HG03139 (cell line): ENCODE data around the gene FAM177B.

ENCODE experiments used
- ATAC-seq: cut with Tn5 transposase; IDR thresholded peaks from one replicate; pipeline ENCODE4 v1.9.1; 2021; ENCODE audit not compliant: unreplicated experiment

The FAM177B gene

DNA sequence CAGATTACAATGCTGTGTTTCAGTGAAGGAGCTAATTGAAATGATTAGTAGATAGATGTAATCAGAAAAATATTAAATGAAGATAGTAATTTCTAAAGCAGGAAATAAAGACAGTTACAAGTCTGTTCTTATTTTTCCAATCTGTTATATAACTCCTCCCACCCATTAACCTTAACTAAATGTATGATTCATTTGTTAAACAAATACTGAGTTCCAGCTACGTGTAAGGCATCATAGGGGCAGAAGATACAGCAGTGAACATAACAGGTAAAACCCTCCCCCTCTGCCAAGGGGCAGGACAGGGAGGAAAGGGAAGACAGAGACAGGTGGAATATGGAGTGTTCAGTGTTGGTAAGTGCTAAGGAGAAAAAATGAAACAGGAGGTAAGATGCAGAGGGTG is at the start of gene FAM177B:
Gene FAM177B (plus strand): TSS at position 231 of the 400 bp plus-strand sequence. CDS start 9,344 bp downstream, outside the sequence.
- no peak for ATAC-seq

- ATAC-seq, result no peak
Measured at GRCh38 chr1:222691016-222691415, 46.0 kb upstream of the FAM177B start.

DNA sequence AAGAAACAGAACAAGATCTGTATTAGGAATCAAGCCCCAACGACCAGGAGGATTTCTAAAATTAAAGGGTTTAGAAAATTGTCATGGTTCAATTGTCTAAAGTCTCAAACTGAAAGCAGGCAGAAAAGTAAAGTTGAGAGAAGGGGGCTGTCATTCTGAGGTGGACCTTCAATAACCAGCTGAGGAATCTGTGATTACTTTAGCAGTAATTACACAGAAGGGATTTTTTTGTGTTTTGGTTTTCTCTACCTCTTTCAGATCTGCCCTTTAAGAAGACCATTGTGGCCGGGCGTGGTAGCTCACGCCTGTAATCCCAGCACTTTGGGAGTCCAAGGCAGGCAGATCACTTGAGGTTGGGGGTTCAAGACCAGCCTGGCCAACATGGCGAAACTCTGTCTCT is 42.1 kb upstream of the FAM177B start:
- ATAC-seq, result no peak

GRCh38 chr1:222696741-222697140 is 40.3 kb upstream of the FAM177B start:
- ATAC-seq, result no peak

DNA sequence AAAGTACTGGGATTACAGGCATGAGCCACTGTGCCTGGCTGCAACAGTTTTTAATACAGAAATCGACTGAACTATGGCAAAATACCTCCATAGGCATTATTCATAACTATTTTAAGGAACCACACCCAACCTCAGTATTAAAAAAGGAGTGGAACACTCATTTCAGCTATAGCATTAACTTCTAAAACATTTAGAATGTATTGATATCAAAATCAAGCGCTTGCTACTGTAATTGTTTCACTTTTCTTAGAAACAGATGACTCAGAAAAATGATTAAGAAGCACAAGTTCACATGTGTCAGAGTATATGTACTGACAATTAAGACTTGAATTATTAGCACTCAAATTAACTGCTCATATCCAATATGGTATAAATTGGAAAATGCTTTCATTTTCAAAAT is 39.8 kb upstream of the FAM177B start:
- no peak for ATAC-seq

DNA sequence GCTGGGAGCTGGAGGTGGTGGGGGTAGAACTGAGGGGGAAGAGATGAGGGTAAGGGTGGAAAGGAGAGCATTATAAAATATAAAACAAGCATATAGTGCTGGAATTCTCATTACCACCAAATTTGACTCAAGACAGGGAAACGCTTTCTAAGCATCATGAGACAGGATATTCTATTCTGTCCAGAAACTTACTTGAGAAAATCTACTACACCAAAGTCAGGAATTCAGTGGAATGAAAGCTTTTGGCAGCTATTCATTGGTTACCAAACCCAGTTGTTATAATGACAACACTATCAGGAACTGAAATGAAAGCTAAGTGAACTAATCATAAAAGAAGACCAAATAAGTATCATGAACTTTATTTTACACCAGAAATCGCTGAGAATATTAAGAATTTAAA is 39.2 kb upstream of the FAM177B start:
- ATAC-seq, result no peak

DNA sequence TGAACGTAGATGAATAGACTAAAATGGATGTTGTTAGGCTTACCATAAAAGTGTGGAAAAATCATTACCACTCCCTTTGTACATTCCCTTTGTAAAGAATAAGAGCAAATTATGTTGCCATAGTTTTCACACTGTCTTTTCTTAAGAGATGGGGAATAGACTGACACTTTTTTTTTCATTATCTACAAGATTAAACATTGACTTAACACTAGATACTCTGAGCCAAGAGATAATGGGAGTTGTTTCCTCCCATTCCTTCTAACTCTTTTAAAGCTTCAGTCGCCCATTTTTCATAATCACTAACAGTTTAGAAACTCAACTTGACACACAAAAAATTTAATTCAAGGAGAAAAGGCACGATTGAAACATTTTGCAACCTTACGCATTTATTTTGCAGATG is 34.8 kb upstream of the FAM177B start:
- ATAC-seq, result no peak

DNA sequence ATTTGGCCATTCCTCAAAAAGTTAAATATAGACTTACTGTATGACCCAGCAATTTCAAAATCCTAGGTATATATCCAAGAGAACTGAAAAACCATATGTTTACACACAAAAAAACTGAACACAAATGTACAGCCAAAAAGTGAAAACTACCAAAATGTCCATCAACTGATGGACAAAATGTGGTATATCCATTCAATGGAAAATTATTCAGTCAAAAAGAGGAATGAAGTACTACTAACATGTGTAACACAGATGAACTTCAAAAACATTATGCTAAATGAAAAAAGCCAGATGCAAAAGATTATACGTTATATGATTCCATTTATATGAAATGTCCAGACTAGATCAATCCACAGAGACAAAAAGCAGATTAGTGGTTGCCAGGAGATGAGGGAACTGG is 32.7 kb upstream of the FAM177B start:
- no peak for ATAC-seq

DNA sequence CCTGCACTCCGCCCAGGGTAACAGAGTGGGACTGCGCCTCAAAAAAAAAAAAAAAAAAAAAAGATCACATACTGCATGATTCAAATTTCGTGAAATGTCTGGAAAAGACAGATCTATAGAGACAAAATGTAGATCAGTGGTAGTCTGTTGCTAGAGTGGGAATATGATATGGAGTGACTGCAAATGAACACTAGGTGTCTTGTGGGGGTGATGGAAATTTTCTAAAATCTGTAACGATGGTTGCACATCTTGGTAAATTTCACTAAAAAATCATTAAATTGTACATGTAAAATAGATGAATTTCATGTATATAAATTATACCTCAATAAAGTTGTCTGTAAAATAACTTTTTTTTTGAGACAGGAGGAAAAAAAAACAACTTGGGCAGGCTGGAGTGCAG is 30.2 kb upstream of the FAM177B start:
- no peak for ATAC-seq

DNA sequence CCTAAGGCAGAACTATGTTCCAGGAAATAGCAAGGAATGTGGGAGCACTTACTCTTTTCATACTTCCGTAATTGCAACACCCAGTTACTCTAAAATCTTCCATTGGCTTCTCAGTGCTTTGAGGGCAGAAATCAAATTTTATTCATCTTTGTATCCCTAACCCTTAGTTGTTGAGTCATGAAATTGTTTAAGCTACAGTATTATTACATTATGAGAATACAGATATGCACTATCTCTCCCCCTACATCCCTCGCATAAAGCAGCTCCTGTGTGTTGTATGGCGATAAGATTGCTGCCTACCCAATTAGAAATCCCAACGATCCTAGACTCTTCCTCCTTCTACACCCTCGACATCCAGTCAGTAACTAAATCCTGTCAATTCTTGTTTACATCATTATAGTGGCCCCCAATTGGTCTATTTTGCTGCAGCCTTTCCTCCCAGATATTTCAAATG is 27.3 kb upstream of the FAM177B start:
- no peak for ATAC-seq

DNA sequence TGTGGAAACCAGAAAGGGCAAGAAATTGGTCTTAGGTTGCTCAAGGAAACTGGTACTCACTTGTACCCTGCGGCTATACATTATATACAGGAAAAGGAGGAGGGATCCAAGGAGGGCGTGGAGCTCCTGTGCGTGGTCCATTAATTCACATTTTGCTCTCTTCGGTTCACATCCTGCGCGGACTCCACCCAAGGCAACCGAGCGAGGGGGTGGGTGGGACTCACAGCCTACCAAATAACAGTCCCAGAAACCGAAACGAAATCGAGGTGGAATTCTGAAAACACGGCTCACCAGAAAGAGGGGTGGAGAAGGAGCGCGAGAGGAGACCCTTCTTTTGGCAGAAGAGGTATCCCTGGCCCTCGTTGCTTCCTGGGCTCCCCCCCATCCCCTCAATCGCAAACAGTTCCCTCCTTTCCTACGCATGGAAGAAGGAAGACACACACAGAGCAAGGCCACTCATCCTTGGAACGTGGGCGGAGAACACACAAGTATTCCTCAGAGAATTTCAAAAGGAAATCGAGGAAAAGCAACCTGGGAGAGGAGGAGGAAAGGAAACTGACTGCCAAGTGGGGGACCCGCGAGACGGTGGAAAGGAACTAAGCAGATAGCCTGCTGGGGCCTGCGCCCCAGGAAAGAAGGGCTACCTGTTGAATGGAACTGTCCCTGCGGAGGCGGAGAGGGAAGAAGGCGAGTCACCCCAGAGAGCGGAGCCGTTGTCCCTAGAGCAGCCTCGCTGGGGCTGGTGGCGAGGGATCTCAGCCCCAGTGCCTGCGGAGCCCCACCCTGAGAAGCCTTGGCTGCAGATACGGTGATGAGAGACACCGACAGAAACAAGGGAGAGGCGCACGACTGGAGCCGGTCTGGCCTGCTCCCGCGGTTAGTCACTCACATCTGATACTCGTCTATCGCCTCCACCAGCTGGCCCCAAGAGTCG is 25.4 kb upstream of the FAM177B start:
- peak; percentile 34 for ATAC-seq

DNA sequence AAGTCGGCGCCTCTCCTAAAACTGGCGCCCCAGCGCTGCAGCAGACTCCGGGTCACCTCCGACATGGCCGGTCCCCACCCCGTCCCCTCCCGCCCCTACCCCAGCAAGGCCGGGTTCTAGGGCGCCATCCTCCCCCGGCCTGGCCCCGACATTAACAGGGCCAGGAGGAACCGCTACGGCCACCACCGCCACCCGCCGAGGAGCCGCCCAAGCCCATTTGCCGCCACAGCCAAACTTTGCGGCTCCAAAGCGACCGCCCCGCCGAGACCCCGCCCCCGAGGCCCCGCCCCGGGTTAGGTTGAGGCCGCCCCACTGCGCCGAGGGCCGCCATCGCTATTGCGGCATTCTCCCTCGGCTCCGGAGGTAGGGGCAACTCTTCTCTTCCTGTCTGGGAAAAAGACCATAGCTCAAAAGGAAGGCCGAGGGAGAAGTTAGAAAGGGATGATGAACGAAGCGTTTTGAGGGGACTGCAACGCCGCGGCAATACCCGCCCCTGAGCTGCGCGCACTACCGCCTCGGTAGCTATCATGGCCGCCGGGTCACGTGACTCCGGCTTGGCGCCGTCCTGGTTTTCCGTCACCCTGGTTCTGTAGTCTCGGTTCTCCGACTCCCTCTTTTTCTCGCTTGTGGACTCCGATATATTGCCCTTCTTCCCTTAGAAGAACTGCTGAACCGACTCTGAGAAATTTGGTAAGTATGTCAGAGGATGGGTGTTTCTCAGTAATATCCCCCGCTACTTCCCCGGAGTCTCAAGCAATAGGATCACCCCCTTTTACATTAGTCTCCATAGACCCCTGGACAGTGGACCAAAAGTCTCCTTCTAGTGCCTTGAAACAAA is 24.5 kb upstream of the FAM177B start, which contains the start of the genes AIDA and BROX:
Gene AIDA (minus strand): TSS at position 239 of the 838 bp plus-strand sequence. CDS start 174 bp downstream, at position 65.
Gene BROX (plus strand): TSS at position 312 of the 838 bp plus-strand sequence. CDS start 3,136 bp downstream, outside the sequence.
- peak; percentile 75 for ATAC-seq

DNA sequence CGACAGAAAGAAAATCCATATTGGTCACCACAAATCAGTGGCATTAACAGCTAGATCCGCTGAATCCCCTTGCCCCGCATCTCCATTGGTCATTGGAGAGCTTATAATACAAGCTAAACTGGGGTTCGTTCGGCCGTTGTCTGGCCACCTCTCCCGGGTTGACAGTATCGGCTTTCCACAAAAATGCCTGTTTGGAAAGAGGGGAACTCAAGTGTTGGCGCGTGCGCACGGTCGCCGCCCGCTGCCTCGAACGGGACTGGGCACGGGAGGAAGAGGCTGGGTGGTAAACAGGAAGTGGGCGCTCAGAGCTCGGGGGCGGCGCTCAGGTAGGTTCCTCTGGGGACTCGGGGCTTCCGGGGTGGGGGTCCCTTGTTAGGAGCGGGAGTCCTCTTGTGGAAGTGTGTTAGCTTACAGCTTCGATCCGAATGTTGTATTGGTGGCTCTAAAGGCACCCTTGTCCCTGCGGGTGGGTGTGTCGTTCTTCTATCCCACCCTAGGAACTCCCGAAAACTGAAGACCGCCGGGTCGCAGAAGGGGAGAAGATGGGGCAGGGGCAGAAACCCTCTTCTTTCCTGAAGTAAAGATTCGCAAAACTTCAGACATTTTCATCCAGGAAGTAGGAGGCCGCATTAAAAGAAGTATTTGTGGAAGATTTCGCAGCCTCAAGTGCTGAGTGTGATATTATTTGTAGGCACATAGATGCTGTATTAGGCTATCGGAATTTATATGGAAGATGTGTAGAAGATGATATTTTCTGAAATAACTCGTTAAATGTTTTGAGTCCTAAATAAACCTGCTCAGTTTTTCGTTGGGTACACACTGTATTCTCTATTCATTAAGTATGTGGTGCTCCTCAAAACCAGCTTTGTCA is 23.7 kb upstream of the FAM177B start:
- peak; percentile 59 for ATAC-seq

DNA sequence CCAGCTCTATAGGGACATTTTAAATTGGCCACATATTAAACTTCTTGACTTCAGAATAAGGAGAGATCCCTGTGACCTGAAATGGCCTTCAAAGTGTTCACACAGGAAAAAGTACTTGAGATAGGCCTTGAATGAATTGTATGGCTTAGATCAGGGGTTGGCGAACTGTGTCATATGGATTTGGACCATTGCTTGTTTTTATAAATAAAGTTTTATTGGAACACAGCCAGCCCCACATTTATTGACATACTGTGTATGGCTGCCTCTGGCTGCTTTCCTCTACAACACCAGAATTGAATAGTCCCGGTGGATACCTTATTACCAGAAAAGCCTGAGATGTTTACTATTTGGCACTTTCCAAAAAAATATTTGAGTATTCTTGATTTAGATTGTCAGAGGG is 20.6 kb upstream of the FAM177B start:
- no peak for ATAC-seq

- ATAC-seq, result no peak
Measured at GRCh38 chr1:222728746-222729145, 8.3 kb upstream of the FAM177B start.

DNA sequence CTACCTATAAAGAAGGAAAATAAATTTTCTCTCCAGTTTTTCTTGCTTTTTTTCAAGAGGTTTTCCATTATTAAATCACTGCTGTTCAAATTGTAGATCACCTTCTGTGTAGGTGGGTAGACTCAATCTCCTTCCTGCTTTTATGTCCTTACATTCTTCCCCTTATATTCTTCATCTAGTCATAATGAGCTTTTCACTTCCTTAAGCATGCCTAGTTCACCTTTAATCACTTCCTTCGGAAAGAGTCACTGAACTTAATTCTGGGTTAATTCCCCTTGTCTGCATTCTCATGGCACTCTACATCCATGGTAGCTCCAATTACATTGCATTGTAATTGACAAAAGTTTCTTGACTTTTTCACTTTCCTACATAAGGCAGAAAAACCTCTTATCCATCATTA is 6.1 kb upstream of the FAM177B start:
- ATAC-seq, result no peak

DNA sequence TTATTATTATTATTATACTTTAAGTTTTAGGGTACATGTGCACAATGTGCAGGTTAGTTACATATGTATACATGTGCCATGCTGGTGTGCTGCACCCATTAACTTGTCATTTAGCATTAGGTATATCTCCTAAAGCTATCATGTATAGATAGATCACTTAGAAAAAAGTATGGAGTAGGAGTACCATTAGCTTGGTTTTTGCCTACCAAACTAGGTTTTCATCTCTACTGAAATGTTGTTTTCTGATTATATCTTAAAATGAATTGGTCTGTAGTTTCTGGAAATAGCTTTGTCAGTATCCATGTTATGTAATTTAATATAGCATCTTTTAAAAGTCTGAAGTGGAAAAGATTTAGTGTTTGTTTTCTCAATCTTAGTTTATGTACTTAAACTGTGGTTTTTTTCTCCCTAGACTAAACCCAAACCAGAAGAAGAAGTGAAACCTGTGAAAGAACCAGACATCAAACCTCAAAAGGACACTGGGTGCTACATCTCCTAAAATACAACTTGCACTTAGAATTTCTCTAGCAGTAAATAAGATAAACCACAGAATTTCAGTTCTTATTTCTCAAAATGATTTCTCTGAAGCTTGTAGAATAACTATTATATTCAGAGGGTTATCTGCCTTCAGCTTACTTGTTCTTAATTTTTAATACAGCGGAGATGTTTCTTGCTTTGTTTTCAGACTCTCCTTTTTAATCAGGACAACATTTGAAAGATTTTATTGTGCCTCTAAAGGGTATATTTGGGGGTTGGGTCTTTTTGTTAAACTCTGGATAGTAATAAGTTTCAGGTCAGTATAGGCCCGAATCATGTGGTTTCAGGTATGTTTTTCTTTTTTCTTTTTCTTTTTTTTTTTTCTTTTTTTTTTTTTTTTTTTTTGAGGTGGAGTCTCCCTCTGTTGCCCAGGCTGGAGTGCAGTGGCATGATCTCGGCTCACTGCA is 4.5 kb upstream of the FAM177B start:
- peak; percentile 96 for ATAC-seq

DNA sequence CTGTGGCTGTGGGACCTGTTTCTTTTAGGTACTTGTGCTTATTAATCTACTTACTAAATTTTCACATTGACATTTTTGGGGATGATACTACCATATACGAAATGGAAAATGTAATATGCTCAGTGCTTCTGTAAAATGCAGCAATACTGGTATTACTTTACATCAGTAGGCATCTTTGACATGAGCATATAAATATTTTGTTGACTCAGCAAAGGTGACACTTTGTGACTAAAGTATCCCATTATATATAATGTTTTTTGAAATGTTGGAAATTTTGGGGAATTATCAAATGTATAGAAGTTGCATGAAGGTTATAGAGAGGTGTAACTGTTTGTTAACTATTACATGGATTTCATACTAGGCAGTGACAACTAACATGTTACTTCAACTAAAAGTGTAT is 2.3 kb upstream of the FAM177B start:
- ATAC-seq, result no peak

DNA sequence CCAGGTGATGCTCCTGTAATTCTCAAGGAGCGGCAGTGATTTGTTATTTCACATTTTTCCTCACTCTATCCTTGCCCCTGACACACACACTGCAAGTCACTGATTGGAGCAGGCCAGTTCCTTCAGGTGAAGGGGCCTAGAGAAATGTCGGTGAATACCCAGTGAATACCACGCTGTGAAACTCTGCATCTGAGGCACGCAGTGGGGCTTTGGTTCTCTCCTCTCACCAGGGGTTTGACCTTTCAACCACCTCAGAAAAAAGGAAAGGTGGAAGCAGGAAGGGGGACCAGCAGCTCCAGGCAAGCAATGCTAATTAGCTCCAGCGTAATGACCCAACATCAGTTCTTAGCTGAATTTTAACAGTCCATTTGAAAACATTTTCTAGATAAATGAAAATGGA is 532 bp upstream of the FAM177B start:
- no peak for ATAC-seq
